HEK293 (cell line): ENCODE data around the gene DLX5.

Experiments used
- GFI1B ChIP-seq: fragments of 450-650 bp; formaldehyde crosslinking; IDR thresholded peaks from 2 replicates; pipeline ENCODE4 v1.5.1; 2016; ENCODE audit warnings: missing biosample characterization, missing genetic modification characterization
- KLF9 ChIP-seq: fragments of 450-650 bp; formaldehyde crosslinking; IDR thresholded peaks from 2 replicates; pipeline ENCODE4 v1.5.1; 2016; ENCODE audit warnings: missing biosample characterization, missing genetic modification characterization, low read depth
- MZF1 ChIP-seq: fragments of 450-650 bp; formaldehyde crosslinking; IDR thresholded peaks from 2 replicates; pipeline ENCODE4 v1.5.1; 2017; ENCODE audit warnings: missing biosample characterization, missing genetic modification characterization, borderline replicate concordance
- REPIN1 ChIP-seq: fragments of 450-650 bp; formaldehyde crosslinking; IDR thresholded peaks from 2 replicates; pipeline ENCODE4 v1.5.1; 2017; ENCODE audit warnings: missing biosample characterization, missing genetic modification characterization, low read depth
- TCF7L2 ChIP-seq: IDR thresholded peaks from 2 replicates; pipeline ENCODE4 v1.6.1; 2011; ENCODE audit warnings: low read depth, mild to moderate bottlenecking, inconsistent platforms, low read length, moderate library complexity, borderline replicate concordance
- YY1 ChIP-seq: fragments of 450-650 bp; formaldehyde crosslinking; IDR thresholded peaks from 2 replicates; pipeline ENCODE4 v1.5.1; 2018; ENCODE audit warnings: missing biosample characterization, missing genetic modification characterization
- ZFP69B ChIP-seq: fragments of 450-650 bp; formaldehyde crosslinking; IDR thresholded peaks from 2 replicates; pipeline ENCODE4 v1.5.1; 2016; ENCODE audit warnings: missing biosample characterization, missing genetic modification characterization
- ZNF132 ChIP-seq: fragments of 450-650 bp; formaldehyde crosslinking; IDR thresholded peaks from 2 replicates; pipeline ENCODE4 v1.5.1; 2017; ENCODE audit warnings: missing biosample characterization, missing genetic modification characterization, borderline replicate concordance
- ZNF184 ChIP-seq: fragments of 450-650 bp; IDR thresholded peaks from 2 replicates; pipeline ENCODE4 v1.5.1; 2018; ENCODE audit warnings: missing biosample characterization, mild to moderate bottlenecking, missing genetic modification characterization
- ZNF221 ChIP-seq: fragments of 450-650 bp; formaldehyde crosslinking; IDR thresholded peaks from 2 replicates; pipeline ENCODE4 v1.5.1; 2017; ENCODE audit warnings: missing biosample characterization, missing genetic modification characterization, borderline replicate concordance
- ZNF341 ChIP-seq: fragments of 450-650 bp; formaldehyde crosslinking; IDR thresholded peaks from 2 replicates; pipeline ENCODE4; 2016; ENCODE audit warnings: low read depth, missing biosample characterization, missing genetic modification characterization
- ZNF350 ChIP-seq: fragments of 450-650 bp; formaldehyde crosslinking; IDR thresholded peaks from 2 replicates; pipeline ENCODE4 v1.5.0; 2017; ENCODE audit warnings: missing biosample characterization, mild to moderate bottlenecking, missing genetic modification characterization
- ZNF354C ChIP-seq: fragments of 450-650 bp; formaldehyde crosslinking; IDR thresholded peaks from 2 replicates; pipeline ENCODE4 v1.5.1; 2016; ENCODE audit warnings: missing biosample characterization, missing genetic modification characterization, low read depth, borderline replicate concordance
- ZNF394 ChIP-seq: fragments of 450-650 bp; formaldehyde crosslinking; IDR thresholded peaks from 2 replicates; pipeline ENCODE4 v1.5.1; 2016; ENCODE audit warnings: missing biosample characterization, missing genetic modification characterization, mild to moderate bottlenecking, moderate library complexity, borderline replicate concordance
- ZNF426 ChIP-seq: fragments of 450-650 bp; formaldehyde crosslinking; IDR thresholded peaks from 2 replicates; pipeline ENCODE4 v1.5.1; 2017; ENCODE audit warnings: missing biosample characterization, missing genetic modification characterization, mild to moderate bottlenecking, inconsistent platforms, moderate library complexity
- ZNF561 ChIP-seq: fragments of 450-650 bp; IDR thresholded peaks from 2 replicates; pipeline ENCODE4 v1.5.1; 2018; ENCODE audit warnings: missing biosample characterization, missing genetic modification characterization, borderline replicate concordance
- ZNF621 ChIP-seq: fragments of 450-650 bp; formaldehyde crosslinking; IDR thresholded peaks from 2 replicates; pipeline ENCODE4 v1.5.1; 2017; ENCODE audit warnings: missing biosample characterization, missing genetic modification characterization
- ZNF623 ChIP-seq: fragments of 450-650 bp; formaldehyde crosslinking; IDR thresholded peaks from 2 replicates; pipeline ENCODE4 v1.5.1; 2016; ENCODE audit warnings: missing biosample characterization, missing genetic modification characterization
- ZNF660 ChIP-seq: fragments of 450-650 bp; IDR thresholded peaks from 2 replicates; pipeline ENCODE4 v1.5.1; 2018; ENCODE audit warnings: missing biosample characterization, mild to moderate bottlenecking, missing genetic modification characterization
- ZNF707 ChIP-seq: fragments of 450-650 bp; formaldehyde crosslinking; IDR thresholded peaks from 2 replicates; pipeline ENCODE4 v1.5.1; 2016; ENCODE audit warnings: missing biosample characterization, missing genetic modification characterization
- ZNF776 ChIP-seq: fragments of 450-650 bp; formaldehyde crosslinking; IDR thresholded peaks from 2 replicates; pipeline ENCODE4 v1.5.0; 2017; ENCODE audit warnings: missing biosample characterization, missing genetic modification characterization, borderline replicate concordance
- TF ChIP-seq, protein P1 (sequence below): fragments of 450-650 bp; formaldehyde crosslinking; IDR thresholded peaks from 2 replicates; pipeline ENCODE4 v1.5.1; 2016; ENCODE audit warnings: missing biosample characterization, missing genetic modification characterization
- TF ChIP-seq, protein P2 (sequence below): fragments of 450-650 bp; formaldehyde crosslinking; IDR thresholded peaks from 2 replicates; pipeline ENCODE4 v1.5.1; 2016; ENCODE audit warnings: missing biosample characterization, missing genetic modification characterization, low read depth
- TF ChIP-seq, protein P3 (sequence below): sonication (generic); formaldehyde crosslinking; IDR thresholded peaks from 2 replicates; pipeline ENCODE4 v1.8.1; 2022; ENCODE audit warnings: mild to moderate bottlenecking, moderate library complexity, missing genetic modification reagents
- TF ChIP-seq, protein P4 (sequence below): fragments of 450-650 bp; formaldehyde crosslinking; IDR thresholded peaks from 2 replicates; pipeline ENCODE4 v1.5.1; 2016; ENCODE audit warnings: missing biosample characterization, missing genetic modification characterization
- TF ChIP-seq, protein P5 (sequence below): fragments of 450-650 bp; formaldehyde crosslinking; IDR thresholded peaks from 2 replicates; pipeline ENCODE4 v1.5.1; 2016; ENCODE audit warnings: missing biosample characterization, missing genetic modification characterization
- TF ChIP-seq, protein P6 (sequence below): fragments of 450-650 bp; IDR thresholded peaks from 2 replicates; pipeline ENCODE4 v1.5.1; 2018; ENCODE audit warnings: missing biosample characterization, mild to moderate bottlenecking, missing genetic modification characterization

Gene DLX5

DNA sequence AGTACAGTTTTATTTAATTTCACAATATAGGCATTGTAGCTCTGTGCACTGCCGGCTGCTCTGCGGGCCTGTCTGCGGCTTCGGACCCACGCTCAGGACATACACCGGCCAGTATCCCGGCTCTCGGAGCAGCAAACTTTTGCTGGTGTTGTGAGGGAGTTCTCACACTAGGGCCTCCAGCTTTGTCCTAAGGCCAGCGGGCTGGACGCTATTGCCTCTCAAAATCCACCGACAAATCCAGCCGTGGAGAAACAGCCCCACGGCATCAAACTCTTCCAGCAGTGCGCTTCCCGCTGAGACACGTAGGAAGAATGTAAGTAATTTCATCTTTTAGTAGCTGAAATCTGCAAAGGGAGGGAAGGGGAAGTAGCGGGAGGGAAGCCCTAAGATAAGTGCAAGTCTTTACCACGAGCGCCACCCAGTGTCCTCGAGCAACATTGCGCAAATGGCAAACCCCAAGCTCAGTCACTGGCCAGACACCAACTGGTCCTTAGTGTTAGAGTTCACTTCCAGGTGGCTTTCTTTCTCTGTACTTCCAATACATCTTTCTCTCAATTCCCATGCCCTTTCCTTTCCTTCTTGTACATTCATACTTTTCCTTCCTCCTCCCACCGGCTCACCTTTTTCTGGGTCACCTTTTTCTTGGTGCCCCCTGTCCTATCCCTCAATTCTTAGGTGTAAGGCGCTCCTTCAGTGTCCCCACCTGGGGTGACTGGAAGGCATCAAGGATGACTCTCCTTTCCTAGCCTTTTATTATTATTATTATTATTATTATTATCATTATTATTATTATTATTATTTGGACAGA, 3.0 kb upstream of the DLX5 start (continued):
- TF ChIP-seq, protein P1, sequence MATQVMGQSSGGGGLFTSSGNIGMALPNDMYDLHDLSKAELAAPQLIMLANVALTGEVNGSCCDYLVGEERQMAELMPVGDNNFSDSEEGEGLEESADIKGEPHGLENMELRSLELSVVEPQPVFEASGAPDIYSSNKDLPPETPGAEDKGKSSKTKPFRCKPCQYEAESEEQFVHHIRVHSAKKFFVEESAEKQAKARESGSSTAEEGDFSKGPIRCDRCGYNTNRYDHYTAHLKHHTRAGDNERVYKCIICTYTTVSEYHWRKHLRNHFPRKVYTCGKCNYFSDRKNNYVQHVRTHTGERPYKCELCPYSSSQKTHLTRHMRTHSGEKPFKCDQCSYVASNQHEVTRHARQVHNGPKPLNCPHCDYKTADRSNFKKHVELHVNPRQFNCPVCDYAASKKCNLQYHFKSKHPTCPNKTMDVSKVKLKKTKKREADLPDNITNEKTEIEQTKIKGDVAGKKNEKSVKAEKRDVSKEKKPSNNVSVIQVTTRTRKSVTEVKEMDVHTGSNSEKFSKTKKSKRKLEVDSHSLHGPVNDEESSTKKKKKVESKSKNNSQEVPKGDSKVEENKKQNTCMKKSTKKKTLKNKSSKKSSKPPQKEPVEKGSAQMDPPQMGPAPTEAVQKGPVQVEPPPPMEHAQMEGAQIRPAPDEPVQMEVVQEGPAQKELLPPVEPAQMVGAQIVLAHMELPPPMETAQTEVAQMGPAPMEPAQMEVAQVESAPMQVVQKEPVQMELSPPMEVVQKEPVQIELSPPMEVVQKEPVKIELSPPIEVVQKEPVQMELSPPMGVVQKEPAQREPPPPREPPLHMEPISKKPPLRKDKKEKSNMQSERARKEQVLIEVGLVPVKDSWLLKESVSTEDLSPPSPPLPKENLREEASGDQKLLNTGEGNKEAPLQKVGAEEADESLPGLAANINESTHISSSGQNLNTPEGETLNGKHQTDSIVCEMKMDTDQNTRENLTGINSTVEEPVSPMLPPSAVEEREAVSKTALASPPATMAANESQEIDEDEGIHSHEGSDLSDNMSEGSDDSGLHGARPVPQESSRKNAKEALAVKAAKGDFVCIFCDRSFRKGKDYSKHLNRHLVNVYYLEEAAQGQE (tag by site-specific recombination) = no peak
- peak; percentile 72 for TF ChIP-seq ZNF660 (tag by site-specific recombination)
- no peak for TF ChIP-seq GFI1B (tag by site-specific recombination)
- no peak for TF ChIP-seq ZNF184 (tag by site-specific recombination)
- TF ChIP-seq, protein P2, sequence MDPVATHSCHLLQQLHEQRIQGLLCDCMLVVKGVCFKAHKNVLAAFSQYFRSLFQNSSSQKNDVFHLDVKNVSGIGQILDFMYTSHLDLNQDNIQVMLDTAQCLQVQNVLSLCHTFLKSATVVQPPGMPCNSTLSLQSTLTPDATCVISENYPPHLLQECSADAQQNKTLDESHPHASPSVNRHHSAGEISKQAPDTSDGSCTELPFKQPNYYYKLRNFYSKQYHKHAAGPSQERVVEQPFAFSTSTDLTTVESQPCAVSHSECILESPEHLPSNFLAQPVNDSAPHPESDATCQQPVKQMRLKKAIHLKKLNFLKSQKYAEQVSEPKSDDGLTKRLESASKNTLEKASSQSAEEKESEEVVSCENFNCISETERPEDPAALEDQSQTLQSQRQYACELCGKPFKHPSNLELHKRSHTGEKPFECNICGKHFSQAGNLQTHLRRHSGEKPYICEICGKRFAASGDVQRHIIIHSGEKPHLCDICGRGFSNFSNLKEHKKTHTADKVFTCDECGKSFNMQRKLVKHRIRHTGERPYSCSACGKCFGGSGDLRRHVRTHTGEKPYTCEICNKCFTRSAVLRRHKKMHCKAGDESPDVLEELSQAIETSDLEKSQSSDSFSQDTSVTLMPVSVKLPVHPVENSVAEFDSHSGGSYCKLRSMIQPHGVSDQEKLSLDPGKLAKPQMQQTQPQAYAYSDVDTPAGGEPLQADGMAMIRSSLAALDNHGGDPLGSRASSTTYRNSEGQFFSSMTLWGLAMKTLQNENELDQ (tag by site-specific recombination) = no peak
- TF ChIP-seq TCF7L2 = no peak
- TF ChIP-seq ZNF221 (tag by site-specific recombination) = no peak
- TF ChIP-seq ZNF707 (tag by site-specific recombination) = no peak
- TF ChIP-seq, protein P3, sequence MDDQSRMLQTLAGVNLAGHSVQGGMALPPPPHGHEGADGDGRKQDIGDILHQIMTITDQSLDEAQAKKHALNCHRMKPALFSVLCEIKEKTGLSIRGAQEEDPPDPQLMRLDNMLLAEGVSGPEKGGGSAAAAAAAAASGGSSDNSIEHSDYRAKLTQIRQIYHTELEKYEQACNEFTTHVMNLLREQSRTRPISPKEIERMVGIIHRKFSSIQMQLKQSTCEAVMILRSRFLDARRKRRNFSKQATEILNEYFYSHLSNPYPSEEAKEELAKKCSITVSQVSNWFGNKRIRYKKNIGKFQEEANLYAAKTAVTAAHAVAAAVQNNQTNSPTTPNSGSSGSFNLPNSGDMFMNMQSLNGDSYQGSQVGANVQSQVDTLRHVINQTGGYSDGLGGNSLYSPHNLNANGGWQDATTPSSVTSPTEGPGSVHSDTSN (CRISPR knock-in tag) = no peak
- TF ChIP-seq ZNF776 (tag by site-specific recombination) = no peak
- TF ChIP-seq MZF1 (tag by site-specific recombination) = peak; percentile 43; the same call in 1 of the 2 replicates
- TF ChIP-seq ZNF394 (tag by site-specific recombination) = peak; percentile 85; the same call in 1 of the 2 replicates
- TF ChIP-seq ZNF623 = no peak
- TF ChIP-seq, protein P4, sequence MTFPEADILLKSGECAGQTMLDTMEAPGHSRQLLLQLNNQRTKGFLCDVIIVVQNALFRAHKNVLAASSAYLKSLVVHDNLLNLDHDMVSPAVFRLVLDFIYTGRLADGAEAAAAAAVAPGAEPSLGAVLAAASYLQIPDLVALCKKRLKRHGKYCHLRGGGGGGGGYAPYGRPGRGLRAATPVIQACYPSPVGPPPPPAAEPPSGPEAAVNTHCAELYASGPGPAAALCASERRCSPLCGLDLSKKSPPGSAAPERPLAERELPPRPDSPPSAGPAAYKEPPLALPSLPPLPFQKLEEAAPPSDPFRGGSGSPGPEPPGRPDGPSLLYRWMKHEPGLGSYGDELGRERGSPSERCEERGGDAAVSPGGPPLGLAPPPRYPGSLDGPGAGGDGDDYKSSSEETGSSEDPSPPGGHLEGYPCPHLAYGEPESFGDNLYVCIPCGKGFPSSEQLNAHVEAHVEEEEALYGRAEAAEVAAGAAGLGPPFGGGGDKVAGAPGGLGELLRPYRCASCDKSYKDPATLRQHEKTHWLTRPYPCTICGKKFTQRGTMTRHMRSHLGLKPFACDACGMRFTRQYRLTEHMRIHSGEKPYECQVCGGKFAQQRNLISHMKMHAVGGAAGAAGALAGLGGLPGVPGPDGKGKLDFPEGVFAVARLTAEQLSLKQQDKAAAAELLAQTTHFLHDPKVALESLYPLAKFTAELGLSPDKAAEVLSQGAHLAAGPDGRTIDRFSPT = no peak
- no peak for TF ChIP-seq ZNF350 (tag by site-specific recombination)
- no peak for TF ChIP-seq ZNF354C
- 0 out of 2 replicates have a peak, but pooled peaks have one; percentile 18 for TF ChIP-seq REPIN1 (tag by site-specific recombination)
- TF ChIP-seq ZNF341 (tag by site-specific recombination) = no peak
- TF ChIP-seq, protein P5, sequence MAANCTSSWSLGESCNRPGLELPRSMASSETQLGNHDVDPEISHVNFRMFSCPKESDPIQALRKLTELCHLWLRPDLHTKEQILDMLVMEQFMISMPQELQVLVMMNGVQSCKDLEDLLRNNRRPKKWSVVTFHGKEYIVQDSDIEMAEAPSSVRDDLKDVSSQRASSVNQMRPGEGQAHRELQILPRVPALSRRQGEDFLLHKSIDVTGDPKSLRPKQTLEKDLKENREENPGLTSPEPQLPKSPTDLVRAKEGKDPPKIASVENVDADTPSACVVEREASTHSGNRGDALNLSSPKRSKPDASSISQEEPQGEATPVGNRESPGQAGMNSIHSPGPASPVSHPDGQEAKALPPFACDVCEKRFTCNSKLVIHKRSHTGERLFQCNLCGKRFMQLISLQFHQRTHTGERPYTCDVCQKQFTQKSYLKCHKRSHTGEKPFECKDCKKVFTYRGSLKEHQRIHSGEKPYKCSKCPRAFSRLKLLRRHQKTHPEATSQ (tag by site-specific recombination) = no peak
- no peak for TF ChIP-seq ZNF132 (tag by site-specific recombination)
- TF ChIP-seq KLF9 (tag by site-specific recombination) = no peak
- no peak for TF ChIP-seq YY1 (tag by site-specific recombination)
- TF ChIP-seq, protein P6, sequence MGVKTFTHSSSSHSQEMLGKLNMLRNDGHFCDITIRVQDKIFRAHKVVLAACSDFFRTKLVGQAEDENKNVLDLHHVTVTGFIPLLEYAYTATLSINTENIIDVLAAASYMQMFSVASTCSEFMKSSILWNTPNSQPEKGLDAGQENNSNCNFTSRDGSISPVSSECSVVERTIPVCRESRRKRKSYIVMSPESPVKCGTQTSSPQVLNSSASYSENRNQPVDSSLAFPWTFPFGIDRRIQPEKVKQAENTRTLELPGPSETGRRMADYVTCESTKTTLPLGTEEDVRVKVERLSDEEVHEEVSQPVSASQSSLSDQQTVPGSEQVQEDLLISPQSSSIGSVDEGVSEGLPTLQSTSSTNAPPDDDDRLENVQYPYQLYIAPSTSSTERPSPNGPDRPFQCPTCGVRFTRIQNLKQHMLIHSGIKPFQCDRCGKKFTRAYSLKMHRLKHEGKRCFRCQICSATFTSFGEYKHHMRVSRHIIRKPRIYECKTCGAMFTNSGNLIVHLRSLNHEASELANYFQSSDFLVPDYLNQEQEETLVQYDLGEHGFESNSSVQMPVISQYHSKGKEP = no peak
- TF ChIP-seq ZFP69B (tag by site-specific recombination) = no peak
- TF ChIP-seq ZNF561 (tag by site-specific recombination) = no peak
- TF ChIP-seq ZNF426 (tag by site-specific recombination) = no peak
- TF ChIP-seq ZNF621 (tag by site-specific recombination) = no peak
